ENCODE data around the gene B3GNT5.
A peak's percentile ranks its signal among the peaks of the same experiment; 100 is the strongest.

B3GNT5 gene

DNA sequence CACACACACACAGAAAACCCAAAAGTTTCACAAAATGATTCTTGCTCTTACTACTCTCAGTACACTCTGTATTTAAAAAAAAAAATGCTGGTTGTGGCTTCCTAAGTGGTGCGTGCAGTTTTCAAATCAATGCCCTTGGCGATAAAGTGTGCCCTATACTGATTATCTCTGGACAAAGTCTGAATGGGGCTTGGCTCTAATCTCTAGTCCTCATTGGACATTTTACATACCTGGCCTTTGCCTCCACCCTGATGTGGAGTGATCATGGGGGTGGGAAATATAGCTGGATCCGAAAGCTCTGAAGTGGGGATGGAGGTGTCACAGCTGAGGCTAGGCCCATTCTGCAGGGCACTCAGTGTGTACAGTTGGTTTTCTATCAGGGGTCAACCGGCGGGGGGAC, 14.1 kb downstream of the B3GNT5 start:
- DNase-seq: no peak

DNA sequence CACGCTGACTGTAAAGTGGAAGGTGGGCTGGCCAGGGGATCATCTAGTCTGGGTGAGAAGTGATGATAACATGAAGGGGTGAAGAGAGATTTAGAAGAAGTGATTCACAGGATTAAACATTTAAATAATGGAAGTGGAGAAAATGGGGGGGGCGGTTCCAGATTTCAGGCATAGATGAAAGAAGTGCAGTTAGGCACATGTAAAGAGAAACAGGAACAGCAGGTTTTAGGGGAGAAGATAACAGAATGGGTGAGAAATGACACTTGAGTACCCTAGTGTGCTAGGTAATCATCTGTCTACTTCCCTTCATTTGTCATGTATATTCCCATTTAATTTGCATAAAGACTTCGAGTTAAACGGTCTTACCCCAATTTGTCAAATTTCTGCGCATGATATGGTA, 15.3 kb downstream of the B3GNT5 start:
- no peak for DNase-seq

- DNase-seq: no peak
Measured at GRCh38 chr3:183269345-183269744, 16.3 kb downstream of the B3GNT5 start.

GRCh38 chr3:183270344-183270743, 17.3 kb downstream of the B3GNT5 start:
- DNase-seq: no peak

DNA sequence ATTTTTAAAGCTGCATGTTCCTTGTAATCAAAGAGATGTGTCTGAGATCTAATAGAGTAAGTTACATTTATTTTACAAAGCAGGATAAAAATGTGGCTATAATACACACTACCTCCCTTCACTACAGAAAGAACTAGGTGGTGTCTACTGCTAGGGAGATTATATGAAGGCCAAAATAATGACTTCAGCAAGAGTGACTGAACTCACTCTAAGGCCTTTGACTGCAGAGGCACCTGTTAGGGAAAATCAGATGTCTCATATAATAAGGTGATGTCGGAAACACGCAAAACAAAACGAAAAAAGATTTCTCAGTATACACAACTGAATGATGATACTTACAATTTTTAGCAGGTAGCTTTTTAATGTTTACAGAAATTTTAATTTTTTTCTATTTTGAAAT, 19.1 kb downstream of the B3GNT5 start:
- no peak for DNase-seq

DNA sequence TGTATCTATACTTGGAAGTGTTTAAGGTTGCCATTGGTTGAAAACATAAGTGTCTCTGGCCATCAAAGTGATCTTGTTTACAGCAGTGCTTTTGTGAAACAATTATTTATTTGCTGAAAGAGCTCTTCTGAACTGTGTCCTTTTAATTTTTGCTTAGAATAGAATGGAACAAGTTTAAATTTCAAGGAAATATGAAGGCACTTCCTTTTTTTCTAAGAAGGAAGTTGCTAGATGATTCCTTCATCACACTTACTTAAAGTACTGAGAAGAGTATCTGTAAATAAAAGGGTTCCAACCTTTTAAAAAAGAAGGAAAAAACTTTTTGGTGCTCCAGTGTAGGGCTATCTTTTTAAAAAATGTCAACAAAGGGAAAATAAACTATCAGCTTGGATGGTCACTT, 19.7 kb downstream of the B3GNT5 start:
- no peak for DNase-seq

DNA sequence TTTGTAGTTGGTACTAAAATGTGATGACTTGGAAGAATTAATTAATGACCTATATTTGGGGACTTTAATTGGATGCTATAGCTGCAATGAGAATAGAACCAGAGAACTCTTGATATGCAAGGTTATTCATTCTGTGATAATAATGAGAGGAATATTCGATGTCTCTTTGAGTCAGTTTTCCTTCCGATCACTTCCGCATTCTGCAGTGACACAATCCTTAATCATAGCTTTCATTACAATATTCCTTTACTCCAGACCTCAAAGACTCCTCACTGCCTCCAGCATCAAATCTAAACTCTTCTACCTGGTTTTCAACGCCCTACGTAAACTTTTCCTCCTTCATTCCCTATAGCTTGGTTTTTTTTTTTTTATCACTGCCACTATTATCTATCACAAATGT, 21.6 kb downstream of the B3GNT5 start:
- no peak for DNase-seq

DNA sequence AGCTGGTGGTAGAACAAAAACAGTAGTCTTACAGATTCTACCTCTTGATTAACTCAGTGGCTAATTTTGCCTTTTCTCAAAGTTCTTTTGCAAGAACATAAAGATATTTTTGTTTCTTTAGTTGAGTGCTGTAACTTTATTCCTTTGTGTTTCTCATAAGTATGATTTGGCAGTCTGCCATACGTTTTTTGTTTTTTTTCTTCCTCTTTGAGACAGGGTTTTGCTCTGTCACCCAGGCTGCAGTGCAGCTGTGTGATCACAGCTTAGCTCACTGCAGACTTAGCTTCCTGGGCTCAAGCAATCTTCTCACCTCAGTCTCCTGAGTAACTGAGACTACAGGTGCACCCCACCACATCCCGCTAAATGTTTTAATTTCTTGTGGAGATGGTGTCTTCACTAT, 22.4 kb downstream of the B3GNT5 start:
- DNase-seq: no peak

DNA sequence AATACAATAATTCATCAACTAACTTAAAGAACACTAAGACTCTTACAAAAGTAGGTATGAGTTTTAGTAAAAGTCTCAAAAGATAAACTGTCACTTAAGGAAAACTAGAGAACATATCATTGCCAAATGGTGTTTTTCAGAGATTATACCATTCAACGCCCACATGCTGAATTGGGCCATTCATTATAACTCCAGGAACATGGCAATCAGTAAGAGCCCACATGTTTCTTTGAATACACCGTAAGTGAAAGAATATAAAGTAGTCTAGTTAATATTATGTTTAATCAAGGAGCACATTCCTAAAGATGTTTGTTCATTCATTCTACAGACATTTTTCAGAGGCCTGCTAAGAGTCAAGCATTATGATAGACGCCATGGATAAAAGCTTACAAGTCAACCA, 22.9 kb downstream of the B3GNT5 start:
- no peak for DNase-seq

GRCh38 chr3:183277260-183277659, 24.2 kb downstream of the B3GNT5 start:
- DNase-seq: no peak

DNA sequence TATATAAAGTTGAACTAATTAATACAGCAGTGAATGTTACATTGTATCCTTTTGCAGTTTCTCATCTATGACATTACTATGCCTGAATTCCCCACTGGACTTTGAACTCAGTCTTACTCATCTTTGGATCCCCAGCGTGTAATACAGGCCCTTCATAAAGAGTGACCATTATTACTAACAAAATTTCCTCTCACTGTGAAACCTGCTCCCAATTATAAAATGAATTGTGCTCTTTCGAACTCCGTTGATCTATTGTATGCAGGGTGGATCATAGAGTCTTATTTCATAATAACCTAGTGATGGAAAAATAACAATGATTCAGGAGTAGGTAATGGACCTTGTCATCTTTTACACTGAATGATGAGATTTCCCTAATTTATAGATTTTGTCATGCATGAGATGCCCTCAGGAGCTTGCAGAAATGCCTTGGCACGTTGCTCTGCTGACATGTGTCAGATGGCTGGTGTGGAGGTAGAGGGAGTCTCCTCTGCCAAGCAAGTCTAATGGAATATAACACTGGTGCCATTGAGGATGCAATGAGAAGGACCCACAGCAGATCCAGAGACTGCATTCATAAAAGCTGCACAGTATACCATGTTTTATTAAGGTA, 25.5 kb downstream of the B3GNT5 start:
- DNase-seq: peak; percentile 72

- no peak for DNase-seq
Measured at GRCh38 chr3:183279371-183279770, 26.3 kb downstream of the B3GNT5 start.

- DNase-seq: no peak
Measured at GRCh38 chr3:183281126-183281797, 28.2 kb downstream of the B3GNT5 start.

- no peak for DNase-seq
Measured at GRCh38 chr3:183283886-183284285, 30.8 kb downstream of the B3GNT5 start.

- DNase-seq: no peak
Measured at GRCh38 chr3:183284570-183284969, 31.5 kb downstream of the B3GNT5 start.

DNA sequence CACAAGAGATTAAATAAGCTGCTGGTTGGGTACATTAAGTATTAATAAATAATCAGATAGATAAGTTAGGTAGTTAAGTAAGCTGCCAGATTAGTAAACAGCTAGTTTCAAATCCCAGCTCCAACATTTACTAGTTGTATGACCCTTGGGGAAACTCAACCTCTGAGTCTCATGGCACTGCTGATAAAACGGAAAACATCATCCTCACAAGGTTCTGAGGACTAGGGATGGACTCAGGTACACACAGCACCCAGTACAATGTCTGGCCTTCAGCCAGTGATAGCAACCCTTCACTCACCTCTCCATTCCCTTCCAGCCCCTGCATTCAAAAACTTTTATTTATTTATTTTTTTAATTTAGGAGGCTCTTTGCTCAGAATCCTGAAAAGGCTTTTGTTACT, 32.3 kb downstream of the B3GNT5 start:
- no peak for DNase-seq

DNA sequence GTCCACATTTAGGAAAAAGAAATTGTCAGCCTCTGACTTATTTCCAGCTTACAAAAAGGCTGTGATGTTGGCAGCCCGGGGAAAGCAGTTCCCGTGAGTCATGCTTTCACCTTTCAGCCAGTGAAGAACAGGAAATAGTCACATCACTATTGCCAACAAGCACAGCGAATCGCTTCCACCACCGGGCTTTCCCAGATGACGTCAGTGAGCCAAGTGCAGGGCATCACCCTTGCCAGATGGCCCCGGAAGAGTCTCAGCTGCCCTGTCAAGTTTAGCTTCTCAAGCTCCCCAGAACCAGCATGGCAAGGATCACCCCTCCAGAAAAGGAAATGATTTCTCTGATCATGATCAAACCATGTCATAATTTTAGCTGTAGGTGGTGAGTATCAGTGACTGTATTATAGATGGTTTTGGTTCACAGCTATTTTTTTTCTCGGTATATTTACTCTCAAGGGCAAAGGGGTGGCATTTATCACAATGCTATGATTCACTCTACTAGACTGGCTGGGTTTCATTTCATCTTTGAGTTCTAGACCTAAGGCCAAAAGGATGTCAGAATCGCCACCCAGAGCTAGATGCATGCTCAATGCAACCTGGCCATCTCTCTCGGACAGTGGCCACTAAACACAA, 32.9 kb downstream of the B3GNT5 start:
- peak; percentile 92 for DNase-seq

GRCh38 chr3:183287301-183287971, 34.4 kb downstream of the B3GNT5 start:
- peak; percentile 8 for DNase-seq

- DNase-seq: no peak
Measured at GRCh38 chr3:183288117-183288516, 35.1 kb downstream of the B3GNT5 start.

DNA sequence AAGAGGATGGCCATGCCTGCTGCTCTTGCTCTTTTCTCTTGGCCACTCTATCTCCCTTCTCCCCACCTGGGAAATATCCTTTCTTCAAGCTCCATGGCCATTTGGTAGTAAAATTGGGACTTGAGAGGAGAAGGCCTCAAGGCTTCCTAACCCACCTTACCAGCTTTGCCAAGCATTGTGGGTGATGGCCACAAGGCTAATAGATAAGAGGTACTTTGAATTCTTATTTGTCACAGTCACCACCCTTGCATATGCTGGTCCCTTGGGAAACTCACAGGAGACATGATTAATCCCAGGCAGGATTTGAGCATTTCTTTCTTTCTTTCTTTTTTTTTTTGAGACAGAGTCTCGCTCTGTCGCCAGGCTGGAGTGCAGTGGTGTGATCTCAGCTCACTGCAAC, 37.2 kb downstream of the B3GNT5 start:
- DNase-seq: no peak

DNA sequence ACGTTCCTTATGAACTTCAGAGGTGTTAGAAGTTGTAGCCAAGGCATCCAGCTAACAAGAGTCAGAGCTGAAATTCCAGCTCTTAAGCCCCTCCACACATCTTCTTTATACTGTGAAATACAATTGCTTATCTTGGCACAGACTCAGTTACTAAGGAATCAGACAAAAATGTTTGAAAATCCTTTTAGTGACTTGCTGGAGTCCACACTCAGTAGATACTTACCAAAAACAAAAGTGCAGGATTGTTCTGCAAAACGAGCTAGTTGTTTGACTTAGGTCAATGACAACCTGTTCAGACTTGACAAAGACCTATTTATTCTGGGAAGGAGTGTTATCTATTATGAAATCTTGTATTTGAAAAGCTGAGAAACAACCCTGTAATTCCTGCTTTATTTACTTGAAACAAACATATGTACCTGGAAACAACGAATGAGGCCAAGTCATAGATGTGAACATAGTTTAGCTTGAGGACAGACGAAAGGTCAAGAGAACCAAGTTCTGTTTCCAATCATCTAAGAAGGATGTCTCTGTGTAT, 38.5 kb downstream of the B3GNT5 start:
- DNase-seq: no peak

DNA sequence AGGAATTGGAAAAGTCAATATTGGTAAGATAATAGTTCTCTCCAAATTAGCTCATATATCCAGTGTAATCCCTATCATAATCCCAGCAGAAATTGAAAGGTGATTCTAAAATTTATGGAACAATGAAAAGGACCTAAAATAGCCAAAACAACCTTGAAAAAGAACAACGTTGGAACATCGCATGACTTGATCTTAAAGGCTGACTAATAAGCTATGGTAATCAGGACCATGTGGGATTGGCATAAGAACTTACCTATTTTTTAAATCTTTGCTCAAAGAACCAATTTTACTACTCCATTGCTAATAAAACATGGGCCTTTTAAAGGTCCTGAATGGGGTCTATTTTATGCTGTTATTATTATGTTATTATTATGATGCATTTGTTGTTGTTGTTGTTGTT, 40.9 kb downstream of the B3GNT5 start:
- no peak for DNase-seq

DNA sequence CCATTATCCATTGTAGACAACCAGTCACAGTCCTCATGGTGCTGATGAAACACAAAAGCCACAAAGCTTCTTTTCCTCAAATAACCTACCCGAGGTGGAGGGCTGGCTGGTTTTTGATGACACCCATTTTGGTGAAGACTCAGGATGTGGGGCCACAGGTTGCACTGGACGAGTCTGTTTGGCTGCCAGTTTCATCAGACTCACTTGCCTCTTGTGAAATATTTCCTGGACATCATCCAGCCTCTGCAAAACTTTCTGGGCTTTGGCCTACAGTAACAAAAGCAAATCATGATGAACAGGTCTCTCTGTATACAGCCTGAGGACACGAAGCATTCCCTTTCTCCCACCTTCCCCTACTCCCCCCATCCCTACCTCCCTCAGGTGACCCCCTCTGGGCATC, 42.2 kb downstream of the B3GNT5 start:
- no peak for DNase-seq

DNA sequence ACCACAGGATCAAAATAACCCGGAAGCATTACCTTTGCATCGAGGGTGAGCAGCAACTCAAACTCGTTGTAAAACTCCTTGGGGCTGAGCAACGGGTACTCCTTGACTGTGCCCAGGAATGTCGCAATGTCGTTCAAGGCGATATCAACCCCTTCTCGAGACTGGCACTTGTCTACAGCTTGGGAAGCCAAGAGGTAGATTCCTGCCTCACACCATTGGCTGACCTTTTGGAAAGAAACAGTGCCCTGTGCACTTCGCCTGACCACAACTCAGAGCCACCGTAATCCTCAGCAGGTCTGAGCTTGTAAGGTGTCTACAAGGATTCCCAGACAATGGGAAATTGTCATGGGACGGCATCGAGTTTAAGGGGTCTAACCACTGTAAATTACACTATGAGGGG, 43.9 kb downstream of the B3GNT5 start:
- no peak for DNase-seq
